H1 (cell line): ENCODE measurements around the gene SRF.

Experiments used
- BCL11A ChIP-seq, 2 experiments: IDR thresholded peaks; one replicate each; pipeline ENCODE4 v1.6.1; 2011; ENCODE audit warnings: low read depth in 2 of 2, low read length in 2 of 2, mild to moderate bottlenecking in 2 of 2
- CEBPB ChIP-seq: IDR thresholded peaks from 2 replicates; pipeline ENCODE4 v1.6.1; 2012; ENCODE audit warnings: low read depth, low read length
- CTCF ChIP-seq, 3 experiments: IDR thresholded peaks; 1 replicate in 2 of 3; 2 replicates in 1 of 3; pipeline versions ENCODE4 v1.5.1 to v1.6.1; 2011; ENCODE audit warnings: low read length in 3 of 3, mild to moderate bottlenecking in 3 of 3, inconsistent platforms in 2 of 3, low read depth in 1 of 3, moderate library complexity in 1 of 3; ENCODE audit not compliant: insufficient read depth in 1 of 3; ENCODE audit errors: control extremely low read depth in 1 of 3
- EZH2 ChIP-seq: fragments of 200-600 bp; sonication (generic); IDR thresholded peaks from 2 replicates; pipeline ENCODE4 v1.7.1; 2012; ENCODE audit warnings: low read depth, mild to moderate bottlenecking, moderate library complexity, low read length, inconsistent platforms; ENCODE audit not compliant: severe bottlenecking
- POLR2A ChIP-seq, 2 experiments: IDR thresholded peaks; 1 replicate in 1 of 2; 2 replicates in 1 of 2; pipeline ENCODE4 v1.6.1; 2011; ENCODE audit warnings: low read depth in 2 of 2, low read length in 2 of 2, mild to moderate bottlenecking in 2 of 2; ENCODE audit errors: control extremely low read depth in 1 of 2
- POLR2AphosphoS5 ChIP-seq: IDR thresholded peaks from 2 replicates; pipeline ENCODE4 v1.6.1; 2011; ENCODE audit warnings: low read depth, low read length
- POU5F1 ChIP-seq: IDR thresholded peaks from 2 replicates; pipeline ENCODE4 v1.6.1; 2011; ENCODE audit warnings: low read depth, mild to moderate bottlenecking, low read length, moderate library complexity
- RAD21 ChIP-seq, 2 experiments: IDR thresholded peaks in 1 of 2; conservative IDR thresholded peaks in 1 of 2; 2 replicates each; pipeline ENCODE4 v1.6.1; 2011; ENCODE audit warnings: low read depth in 2 of 2, low read length in 2 of 2, improper control_type of control experiment in 1 of 2, inconsistent platforms in 1 of 2, mild to moderate bottlenecking in 1 of 2, moderate library complexity in 1 of 2
- SIX5 ChIP-seq: IDR thresholded peaks from 2 replicates; pipeline ENCODE4 v1.6.1; 2011; ENCODE audit warnings: mild to moderate bottlenecking, low read depth, low read length
- TAF1 ChIP-seq: IDR thresholded peaks from 2 replicates; pipeline ENCODE4 v1.6.1; 2011; ENCODE audit warnings: mild to moderate bottlenecking, low read depth, low read length
- TAF7 ChIP-seq: optimal IDR thresholded peaks from 2 replicates; pipeline ENCODE3; 2011; ENCODE audit warnings: low read depth, mild to moderate bottlenecking, inconsistent platforms, low read length, moderate library complexity, borderline replicate concordance

GRCh38 chr6:43174263-43175112, 3.4 kb downstream of the SRF start:
- TF ChIP-seq CTCF (IDR thresholded peaks at IDR 0.05; ENCODE audit: control extremely low read depth in 1 of 3, insufficient read depth in 1 of 3, low read depth in 1 of 3, low read length in 3 of 3) (no peak; a peak in 1 of 4 replicates), POLR2AphosphoS5 (no peak; the same call in none of the 2 replicates), TAF1 (peak; percentile 67; the same call in 1 of the 2 replicates), POLR2A (IDR thresholded peaks at IDR 0.05; ENCODE audit: control extremely low read depth in 1 of 2, low read depth in 2 of 2, low read length in 2 of 2) (peak in 1 of 2 experiments; percentile 59; a peak in 2 of 3 replicates), POU5F1 (no peak), TAF7 (peak; percentile 53), RAD21 (IDR thresholded peaks at IDR 0.05 in 1 of 2, conservative IDR thresholded peaks at IDR 0.05 in 1 of 2; ENCODE audit: low read depth in 2 of 2, low read length in 2 of 2) (peak in 1 of 2 experiments; percentile 11; a peak in 1 of 4 replicates), EZH2 (no peak), CEBPB (no peak), SIX5 (no peak), BCL11A (IDR thresholded peaks at IDR 0.05; ENCODE audit: low read depth in 2 of 2, low read length in 2 of 2) (no peak)
